Measurements from ENCODE around the gene VWA1.

Gene VWA1

DNA sequence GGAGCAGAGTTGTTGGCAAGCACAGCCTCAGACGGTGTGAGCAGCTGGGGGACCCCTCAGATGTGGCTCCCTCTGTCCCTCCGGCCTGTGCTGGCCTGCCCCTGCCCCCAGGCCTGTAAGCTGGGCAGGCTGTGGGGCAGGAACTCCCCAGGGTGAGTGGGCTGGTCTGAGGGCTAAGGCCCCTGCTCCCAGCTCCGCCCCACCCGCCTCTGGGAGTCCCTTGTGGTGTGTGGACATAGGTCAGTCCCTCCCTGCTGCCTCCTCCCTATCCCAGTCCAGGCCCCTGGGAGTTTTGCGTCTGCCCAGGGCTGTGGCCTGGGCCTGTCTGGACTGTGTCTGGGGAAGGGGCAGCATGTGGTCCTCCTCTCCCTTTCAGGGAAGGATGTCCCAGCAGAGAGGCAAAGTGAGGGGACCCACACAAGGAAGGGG is 3.6 kb upstream of the VWA1 start:
- peak overlapping the region; percentile 9 for H3K4me3 ChIP-seq

DNA sequence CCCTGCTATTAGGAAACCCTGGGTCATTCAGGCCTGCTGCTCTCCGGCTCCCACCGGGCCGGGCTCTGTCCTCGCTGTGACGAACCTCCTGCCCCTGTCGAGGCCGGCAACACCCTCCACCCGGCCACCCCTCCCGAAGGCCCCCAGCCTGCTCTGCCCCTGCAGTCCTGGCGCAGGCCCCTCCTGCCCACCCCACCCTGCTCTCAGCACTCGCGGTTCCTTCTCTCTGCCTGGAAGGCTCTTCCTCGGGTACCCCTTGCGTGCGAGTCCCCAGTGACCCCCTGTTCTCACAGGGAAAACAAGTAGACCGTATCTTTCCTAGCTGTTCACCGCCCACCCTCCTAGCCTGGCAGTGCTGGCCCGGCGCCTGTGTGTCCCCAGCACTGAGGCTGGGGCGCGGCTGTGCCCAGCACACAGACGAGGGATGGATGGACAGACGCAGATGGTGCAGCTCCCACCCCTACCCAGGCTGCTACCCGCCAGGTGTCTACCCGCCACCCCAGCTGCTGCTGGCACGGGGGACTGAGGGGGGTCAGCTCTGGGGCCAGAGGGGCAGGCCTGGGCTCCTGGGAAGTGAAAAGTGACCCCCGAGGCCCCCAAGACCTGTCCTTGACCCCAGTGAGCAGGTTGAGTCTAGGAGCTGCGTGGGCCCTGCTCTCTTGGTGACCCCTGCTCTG is 3.1 kb upstream of the VWA1 start:
- H3K4me3 ChIP-seq: peak overlapping the region; percentile 9
- no peak for DNase-seq (ENCODE audit: low spot score)
- TF ChIP-seq, protein P1, sequence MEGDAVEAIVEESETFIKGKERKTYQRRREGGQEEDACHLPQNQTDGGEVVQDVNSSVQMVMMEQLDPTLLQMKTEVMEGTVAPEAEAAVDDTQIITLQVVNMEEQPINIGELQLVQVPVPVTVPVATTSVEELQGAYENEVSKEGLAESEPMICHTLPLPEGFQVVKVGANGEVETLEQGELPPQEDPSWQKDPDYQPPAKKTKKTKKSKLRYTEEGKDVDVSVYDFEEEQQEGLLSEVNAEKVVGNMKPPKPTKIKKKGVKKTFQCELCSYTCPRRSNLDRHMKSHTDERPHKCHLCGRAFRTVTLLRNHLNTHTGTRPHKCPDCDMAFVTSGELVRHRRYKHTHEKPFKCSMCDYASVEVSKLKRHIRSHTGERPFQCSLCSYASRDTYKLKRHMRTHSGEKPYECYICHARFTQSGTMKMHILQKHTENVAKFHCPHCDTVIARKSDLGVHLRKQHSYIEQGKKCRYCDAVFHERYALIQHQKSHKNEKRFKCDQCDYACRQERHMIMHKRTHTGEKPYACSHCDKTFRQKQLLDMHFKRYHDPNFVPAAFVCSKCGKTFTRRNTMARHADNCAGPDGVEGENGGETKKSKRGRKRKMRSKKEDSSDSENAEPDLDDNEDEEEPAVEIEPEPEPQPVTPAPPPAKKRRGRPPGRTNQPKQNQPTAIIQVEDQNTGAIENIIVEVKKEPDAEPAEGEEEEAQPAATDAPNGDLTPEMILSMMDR (IDR thresholded peaks at IDR 0.05): no peak
- H3K27ac ChIP-seq: peak overlapping the region; percentile 82 to 88

More for the DNA sequence above, 3.6 kb upstream of the VWA1 start:
- DNase-seq (ENCODE audit: low spot score): no peak
- TF ChIP-seq, protein P1 (IDR thresholded peaks at IDR 0.05): no peak
- H3K27ac ChIP-seq: peak overlapping the region; percentile 82 to 88

DNA sequence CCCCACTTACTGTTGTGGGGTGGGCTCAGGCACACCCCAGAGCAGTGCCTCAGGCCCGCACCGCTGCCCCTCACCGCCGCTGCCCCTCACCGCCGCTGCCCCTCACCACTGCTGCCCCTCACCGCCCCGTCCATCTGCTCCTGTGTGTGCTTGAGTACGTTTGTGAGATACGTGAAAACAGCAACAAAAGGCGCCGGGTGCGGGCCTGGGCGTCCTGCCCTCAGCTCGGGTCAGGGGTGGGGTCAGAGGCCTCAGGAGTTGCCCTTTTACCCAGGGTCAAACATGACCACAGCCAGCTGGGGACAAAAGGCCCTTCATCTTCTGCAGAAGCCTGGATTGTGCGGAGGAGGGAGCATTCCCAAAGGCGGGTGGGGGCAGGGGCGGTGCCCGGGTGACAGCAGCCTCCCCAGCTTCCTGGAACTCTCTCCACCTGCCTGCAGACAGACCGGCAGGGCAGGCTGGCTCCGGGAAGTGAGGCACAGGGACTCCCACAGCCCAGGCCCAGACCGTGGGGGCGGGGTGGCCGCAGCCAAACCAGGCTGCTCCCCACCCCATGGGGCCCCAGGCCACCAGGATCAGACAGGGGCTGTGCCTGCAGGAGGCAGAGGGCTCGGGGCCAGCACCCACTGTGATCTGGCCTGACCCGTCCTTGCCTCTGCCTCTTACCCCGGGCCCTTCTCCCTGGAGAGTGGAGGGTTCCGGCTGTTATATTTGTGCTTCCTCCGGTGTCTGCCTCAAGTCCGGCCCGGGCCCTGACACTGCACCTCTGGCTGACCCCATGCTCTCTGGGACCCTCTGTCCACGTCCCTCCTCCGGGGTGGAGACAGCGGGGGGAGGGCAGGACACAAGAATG is 2.3 kb upstream of the VWA1 start:
- H3K4me3 ChIP-seq: peak overlapping the region; percentile 72
- H3K27ac ChIP-seq: peak overlapping the region; percentile 38 to 88
- no peak for DNase-seq (ENCODE audit: low spot score)
- TF ChIP-seq, protein P1 (IDR thresholded peaks at IDR 0.05): no peak

DNA sequence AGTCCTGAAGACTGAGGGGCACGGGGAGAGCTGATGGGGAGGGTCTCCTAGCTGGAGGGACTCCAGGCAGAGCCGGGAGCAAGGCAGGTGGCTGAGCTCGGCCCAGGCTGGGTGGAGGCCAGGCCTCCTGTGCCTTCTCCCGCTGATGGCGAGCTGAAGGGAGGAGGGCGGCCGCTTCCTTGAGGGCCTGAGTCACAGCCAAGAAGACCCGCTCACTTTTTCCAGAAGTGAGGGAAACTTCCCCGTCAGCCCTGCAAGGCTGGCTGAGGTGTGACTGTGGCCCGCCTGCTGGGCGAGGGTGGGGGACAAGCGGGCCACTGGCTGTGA is 1.7 kb upstream of the VWA1 start:
- DNase-seq (ENCODE audit: low spot score): no peak
- TF ChIP-seq, protein P1 (IDR thresholded peaks at IDR 0.05): no peak
- H3K27ac ChIP-seq: peak overlapping the region; percentile 38 to 88
- peak overlapping the region; percentile 72 for H3K4me3 ChIP-seq

DNA sequence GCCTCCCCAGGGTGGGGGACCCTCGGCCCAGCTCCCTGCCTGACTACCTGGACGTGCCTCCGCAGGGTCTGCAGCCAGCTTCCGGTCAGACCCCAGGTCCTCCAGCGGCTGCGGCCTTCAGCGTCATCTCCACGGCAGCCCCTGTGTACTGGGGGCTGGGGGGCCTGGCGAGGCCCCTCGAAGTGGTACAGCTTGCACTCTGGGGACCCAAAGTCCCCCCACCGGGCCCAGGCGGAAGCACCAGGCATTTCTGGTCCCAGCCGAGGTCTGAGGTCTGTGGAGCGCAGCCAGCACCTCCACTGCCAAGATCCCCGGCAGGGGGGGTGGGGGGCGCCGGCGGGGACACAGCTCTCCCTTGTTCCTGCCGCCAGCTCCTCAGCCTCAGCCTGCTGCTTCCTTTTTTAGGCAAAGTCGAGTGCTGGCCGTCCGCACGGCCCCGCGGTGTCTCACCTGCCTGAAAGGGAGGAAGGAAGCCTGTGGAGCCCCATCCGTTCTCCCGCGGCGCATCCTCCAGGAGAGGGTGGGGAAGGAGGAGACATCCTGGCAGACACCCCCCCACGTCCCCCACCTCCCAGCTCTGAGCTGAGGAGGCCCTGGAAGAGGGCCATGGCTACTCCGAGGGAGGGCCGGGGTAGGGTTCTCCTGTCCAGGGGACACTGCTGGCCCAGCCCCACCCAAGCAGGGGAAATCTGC is 1.2 kb upstream of the VWA1 start:
- no peak for DNase-seq (ENCODE audit: low spot score)
- Histone ChIP-seq H3K4me3 (peak overlapping the region; percentile 72), H3K27ac (peak overlapping the region; percentile 38 to 88)
- TF ChIP-seq, protein P1 (IDR thresholded peaks at IDR 0.05): no peak

DNA sequence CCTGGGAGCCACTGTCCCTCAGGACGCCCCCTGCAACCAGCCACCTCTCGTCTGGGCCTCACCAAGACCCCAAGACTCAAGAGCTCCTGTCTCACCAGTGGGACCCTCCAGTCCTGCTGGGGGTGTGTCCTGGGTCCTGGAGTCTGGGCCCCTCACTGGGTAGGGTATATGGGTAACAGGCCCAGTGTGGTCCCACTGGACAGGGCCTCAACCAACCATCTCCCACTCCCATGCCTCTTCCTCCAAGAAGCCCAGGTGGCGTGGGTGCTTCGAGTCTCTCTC is 725 bp upstream of the VWA1 start:
- peak overlapping the region; percentile 38 to 88 for H3K27ac ChIP-seq
- TF ChIP-seq, protein P1 (IDR thresholded peaks at IDR 0.05): no peak
- no peak for DNase-seq (ENCODE audit: low spot score)
- peak overlapping the region; percentile 72 for H3K4me3 ChIP-seq

Measured in coronary artery (tissue), 2 donors.